NCI-H2171 treated with DMSO at 0.1 percent for 48 hours (cell line): ENCODE results near the gene C1GALT1.
A peak's percentile ranks its signal among the peaks of the same experiment; 100 is the strongest.
"Not testable (repeated sequence)": the region's sequence is repeated elsewhere in the genome, so short reads cannot be mapped to it uniquely, and the experiment has no call there.

Source experiments
- DNase-seq: peaks from one replicate; lab custom pipeline; 2025; lab: John Stamatoyannopoulos, UW

The C1GALT1 gene

GRCh38 chr7:7237201-7237977, 55.0 kb downstream of the C1GALT1 start:
- DNase-seq = no peak

GRCh38 chr7:7237978-7238267, 55.6 kb downstream of the C1GALT1 start:
- no peak for DNase-seq

GRCh38 chr7:7239346-7239745, 57.0 kb downstream of the C1GALT1 start:
- no peak for DNase-seq

- no peak for DNase-seq
Measured at GRCh38 chr7:7242899-7243298, 60.6 kb downstream of the C1GALT1 start.

- not testable (repeated sequence) for DNase-seq
Measured at GRCh38 chr7:7245233-7245632, 62.9 kb downstream of the C1GALT1 start.

- no peak for DNase-seq
Measured at GRCh38 chr7:7246223-7246622, 63.9 kb downstream of the C1GALT1 start.

GRCh38 chr7:7247658-7248057, 65.3 kb downstream of the C1GALT1 start:
- no peak for DNase-seq

- DNase-seq = no peak
Measured at GRCh38 chr7:7249814-7250213, 67.5 kb downstream of the C1GALT1 start.

- no peak for DNase-seq
Measured at GRCh38 chr7:7251742-7252141, 69.4 kb downstream of the C1GALT1 start.

GRCh38 chr7:7254319-7254718, 72.0 kb downstream of the C1GALT1 start:
- DNase-seq = no peak

- DNase-seq = no peak
Measured at GRCh38 chr7:7254908-7255307, 72.6 kb downstream of the C1GALT1 start.

GRCh38 chr7:7256731-7257274, 74.5 kb downstream of the C1GALT1 start:
- no peak for DNase-seq

GRCh38 chr7:7257899-7258692, 75.8 kb downstream of the C1GALT1 start:
- no peak for DNase-seq

- DNase-seq = no peak
Measured at GRCh38 chr7:7261863-7262262, 79.5 kb downstream of the C1GALT1 start.

GRCh38 chr7:7263297-7264230, 81.2 kb downstream of the C1GALT1 start:
- no peak for DNase-seq

- DNase-seq = no peak
Measured at GRCh38 chr7:7264306-7265040, 82.1 kb downstream of the C1GALT1 start.

GRCh38 chr7:7265081-7266075, 83.0 kb downstream of the C1GALT1 start:
- peak; percentile 67 for DNase-seq

- DNase-seq = no peak
Measured at GRCh38 chr7:7266257-7266881, 84.0 kb downstream of the C1GALT1 start.

- DNase-seq = no peak
Measured at GRCh38 chr7:7271094-7271874, 88.9 kb downstream of the C1GALT1 start.
